Measurements from ENCODE around the gene ZMIZ1.

The ZMIZ1 gene

DNA sequence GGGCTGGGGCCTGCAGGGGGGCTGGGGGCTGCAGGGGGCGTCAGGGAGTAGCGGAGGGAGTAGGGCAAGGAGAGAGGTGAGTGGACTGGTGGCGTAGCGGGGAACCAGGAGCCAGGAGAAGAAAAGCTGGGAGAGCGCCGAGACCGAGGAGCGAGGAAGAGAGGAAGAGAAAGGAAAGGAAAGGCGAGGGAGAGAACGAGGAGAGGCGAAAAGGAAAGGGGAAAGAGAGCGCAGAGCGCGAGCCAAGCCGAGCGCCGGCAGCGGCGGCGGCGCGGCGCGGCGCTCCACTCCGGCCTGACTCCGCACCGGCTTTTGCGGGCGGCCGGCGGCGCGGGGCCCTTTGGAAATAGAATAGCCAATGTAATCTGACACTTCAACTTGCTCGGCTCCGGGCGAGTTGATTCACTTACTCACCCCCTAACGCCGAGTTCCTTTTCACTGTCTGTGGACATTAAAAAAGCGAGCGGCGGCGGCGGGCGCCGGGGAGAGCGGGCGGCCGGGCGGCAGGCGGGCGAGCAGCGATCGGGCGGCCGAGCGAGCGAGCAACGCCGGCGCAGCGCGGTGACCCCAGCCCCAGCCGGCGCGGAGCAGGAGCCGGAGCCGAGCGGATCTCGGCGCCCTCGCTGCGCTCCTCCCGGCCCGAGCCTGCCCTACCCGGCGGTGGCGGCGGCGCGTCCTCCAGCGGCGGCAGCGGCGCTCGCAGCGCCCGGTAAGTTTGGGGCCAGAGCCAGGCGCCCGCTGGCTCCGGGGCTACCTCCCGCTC, at the start of gene ZMIZ1:
ZMIZ1 (plus strand) TSS at position 405 of the 763 bp plus-strand sequence. CDS start 132,667 bp downstream, outside the sequence.
- no peak for FAIRE-seq

DNA sequence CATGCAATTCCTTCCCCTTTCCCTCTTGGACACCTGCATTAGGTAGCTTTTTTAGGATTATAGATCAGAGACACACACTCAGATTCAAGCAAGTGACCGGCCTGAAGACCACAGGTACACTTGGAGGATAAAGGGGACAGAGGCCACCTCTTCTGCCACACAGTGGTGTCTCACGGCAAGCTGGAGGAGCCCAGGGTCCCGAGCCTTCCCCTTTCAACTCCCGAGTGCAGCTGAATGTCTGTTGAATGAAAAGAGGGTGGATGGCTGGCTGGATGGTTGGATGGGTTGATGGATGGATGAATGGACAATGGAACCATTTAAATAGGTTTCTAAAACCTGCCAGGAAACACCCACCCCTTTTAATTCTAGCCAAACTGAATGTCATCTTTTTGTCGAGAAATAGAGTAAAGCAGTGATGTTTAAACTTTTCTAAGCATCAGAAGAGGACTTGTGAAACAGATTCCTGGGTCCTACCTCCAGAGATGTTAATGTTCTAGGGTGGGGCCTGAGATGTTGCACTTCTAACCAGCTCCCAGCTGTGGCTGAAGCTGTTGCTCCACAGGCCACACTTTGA, 49.2 kb upstream of the ZMIZ1 start:
- no peak for FAIRE-seq

DNA sequence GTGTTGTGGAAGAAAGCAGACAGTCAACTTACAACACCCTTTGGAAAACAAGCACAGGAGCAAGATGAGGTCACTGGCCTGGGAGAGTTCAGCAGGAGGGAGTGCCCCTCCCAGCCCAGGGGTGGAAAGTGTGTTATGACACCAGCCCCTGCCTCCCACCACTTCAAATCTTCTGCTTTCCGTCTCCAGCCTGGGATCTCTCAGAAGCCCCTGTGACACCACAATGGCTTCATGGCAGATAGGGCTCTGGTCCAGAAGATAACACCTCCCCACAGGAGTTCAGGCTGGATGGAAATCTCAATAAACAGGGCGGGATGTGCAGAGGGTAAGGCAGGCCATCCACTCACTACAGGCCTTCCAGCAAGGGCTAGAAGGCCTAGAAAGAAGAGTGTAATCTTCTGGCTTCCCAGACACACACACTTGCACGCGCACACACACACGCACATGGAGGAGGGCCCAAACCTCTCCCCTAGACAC, 48.7 kb upstream of the ZMIZ1 start:
- no peak for FAIRE-seq

- FAIRE-seq = no peak
Measured at GRCh38 chr10:79020605-79021004, 48.2 kb upstream of the ZMIZ1 start.

GRCh38 chr10:79021331-79021907, 47.3 kb upstream of the ZMIZ1 start:
- no peak for FAIRE-seq

- no peak for FAIRE-seq
Measured at GRCh38 chr10:79021948-79022499, 46.7 kb upstream of the ZMIZ1 start.

DNA sequence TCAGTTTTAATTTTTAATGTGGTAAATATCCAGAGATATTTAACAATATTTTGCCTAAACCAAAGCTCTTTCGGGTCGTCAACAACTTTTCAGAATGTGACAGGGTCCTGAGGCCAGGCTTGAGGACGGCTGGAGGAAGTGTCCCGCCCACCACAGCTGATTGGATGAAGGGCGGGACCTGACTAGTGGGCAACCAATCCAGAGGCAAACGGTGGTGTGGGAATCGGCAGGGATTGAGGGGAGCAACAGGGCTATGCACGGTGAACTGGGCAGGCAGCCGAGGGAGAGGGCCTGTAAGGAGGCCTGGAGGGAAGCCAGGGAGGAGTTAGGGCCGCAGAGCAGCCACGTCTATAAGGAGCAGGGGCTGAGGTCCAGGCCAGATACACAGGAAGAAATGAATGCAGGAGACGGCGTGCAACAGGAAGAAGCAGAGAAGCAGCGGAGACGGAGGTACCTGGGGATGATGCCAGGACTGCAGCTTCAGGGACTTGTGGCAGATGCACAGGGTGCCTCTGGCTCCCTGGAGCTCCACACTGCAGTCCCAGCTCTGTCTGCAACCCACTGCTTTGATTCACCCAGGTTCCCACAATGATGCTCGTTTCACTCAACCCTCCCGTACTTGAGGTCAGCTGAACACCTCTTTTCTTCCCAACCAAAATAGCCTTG, 46.1 kb upstream of the ZMIZ1 start:
- FAIRE-seq = no peak

DNA sequence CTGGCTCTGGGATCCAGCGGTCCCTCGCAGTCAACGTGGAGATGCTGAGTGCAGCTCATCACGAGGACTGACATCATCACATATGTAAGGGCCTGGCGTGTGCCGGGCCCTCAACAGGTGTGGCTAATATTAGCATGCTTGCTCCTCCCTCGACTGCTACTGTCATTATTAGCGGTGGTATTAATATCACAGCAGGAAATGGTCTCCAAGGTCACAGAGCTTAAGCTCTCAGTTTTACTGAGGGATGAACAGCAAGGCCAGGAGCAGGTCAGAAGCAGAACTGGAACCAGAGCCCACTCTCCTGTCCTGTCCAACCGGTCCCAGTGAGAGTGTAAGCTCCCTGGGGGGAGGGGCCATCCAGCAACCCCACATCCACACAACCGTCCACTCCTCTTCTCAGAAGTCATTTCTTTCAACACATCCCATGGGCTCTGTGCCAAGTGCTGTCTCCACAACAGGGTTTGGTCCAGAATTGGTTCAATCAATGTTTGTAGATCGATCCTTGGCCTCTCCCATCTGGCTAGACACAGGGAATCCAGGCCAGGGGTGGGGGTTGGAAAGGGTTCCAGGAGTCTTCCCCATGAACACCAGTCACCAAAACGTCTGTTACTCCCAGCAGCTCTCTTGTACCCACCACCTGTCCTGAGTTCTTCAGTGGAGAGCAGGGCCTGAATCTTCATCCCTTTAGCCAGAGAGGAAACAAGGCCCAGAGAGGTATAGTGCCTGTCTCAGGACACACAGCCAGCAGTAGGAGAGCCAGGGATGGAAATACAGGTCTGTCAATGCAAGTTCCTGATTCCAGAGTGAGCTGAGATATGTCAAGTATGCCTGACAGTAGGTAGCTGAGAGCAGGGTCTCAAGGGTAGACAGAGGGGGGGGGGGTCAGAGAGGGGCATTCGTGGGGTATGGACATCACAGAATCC, 45.3 kb upstream of the ZMIZ1 start:
- no peak for FAIRE-seq

GRCh38 chr10:79024296-79024695, 44.5 kb upstream of the ZMIZ1 start:
- FAIRE-seq = no peak

- no peak for FAIRE-seq
Measured at GRCh38 chr10:79024720-79025198, 44.0 kb upstream of the ZMIZ1 start.

- FAIRE-seq = no peak
Measured at GRCh38 chr10:79025199-79025832, 43.5 kb upstream of the ZMIZ1 start.

- no peak for FAIRE-seq
Measured at GRCh38 chr10:79026341-79026761, 42.4 kb upstream of the ZMIZ1 start.

GRCh38 chr10:79026806-79027146, 42.0 kb upstream of the ZMIZ1 start:
- no peak for FAIRE-seq

GRCh38 chr10:79027147-79028055, 41.4 kb upstream of the ZMIZ1 start:
- no peak for FAIRE-seq

DNA sequence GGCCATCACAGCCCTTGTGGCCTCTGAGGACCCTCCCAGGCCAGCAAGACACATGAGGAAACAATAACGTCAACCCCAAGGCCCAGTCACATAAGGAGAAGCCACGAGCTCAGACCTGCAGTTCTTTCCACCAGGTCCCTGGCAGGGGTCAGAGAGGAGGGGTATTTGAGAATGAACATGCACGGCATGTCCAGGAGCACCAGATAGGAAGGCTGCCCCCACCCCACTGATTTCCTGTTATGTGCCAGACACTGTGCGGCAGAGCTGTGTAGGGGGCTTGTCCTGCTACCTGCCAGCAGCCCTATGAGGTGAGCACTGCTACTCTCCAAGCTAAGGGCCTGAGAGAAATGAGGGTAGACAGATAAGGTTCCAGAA, 40.7 kb upstream of the ZMIZ1 start:
- FAIRE-seq = no peak

- no peak for FAIRE-seq
Measured at GRCh38 chr10:79028451-79029010, 40.2 kb upstream of the ZMIZ1 start.

- FAIRE-seq = no peak
Measured at GRCh38 chr10:79029478-79030390, 39.0 kb upstream of the ZMIZ1 start.

DNA sequence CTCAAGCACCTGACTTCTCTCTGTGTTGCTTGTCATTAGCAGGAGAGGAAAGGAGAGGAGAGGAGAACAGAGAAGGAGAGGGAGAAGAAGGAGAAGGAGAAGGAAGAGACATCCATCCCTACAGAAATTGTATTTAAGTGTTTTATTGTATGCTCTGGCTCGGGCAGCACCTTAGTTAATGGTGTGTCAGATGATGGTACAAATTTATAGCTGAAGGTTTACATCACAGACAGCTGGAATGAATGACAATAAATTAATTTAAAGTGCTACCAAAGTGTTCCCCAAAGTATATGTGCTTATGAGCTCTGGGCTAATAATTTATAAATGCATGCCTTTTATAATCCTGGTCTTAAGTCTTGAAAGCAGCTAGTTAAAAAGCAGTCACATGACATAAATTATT, 38.1 kb upstream of the ZMIZ1 start:
- FAIRE-seq = no peak

GRCh38 chr10:79031723-79032122, 37.0 kb upstream of the ZMIZ1 start:
- FAIRE-seq = no peak
